Peyer's patch (tissue), 4 donors: ENCODE results near the gene C2orf68. TPM values are rescaled to one million over a fixed set of nuclear protein-coding genes. Genes with fewer than 3 reads are reported as not detected.

Experiments used
- DNase-seq, 3 donors: peaks; one replicate each; pipeline ENCODE4 v3.0.0-alpha.2; 2017 to 2019
- H3K27ac ChIP-seq, 4 donors: fragments of 200-600 bp; sonication (generic); one replicate each; pipeline ENCODE4 v1.5.1; 2016 to 2019
- H3K27me3 ChIP-seq, 2 donors: fragments of 200-600 bp; sonication (generic); one replicate each; pipeline ENCODE4 v1.5.1; 2019
- H3K36me3 ChIP-seq, 3 donors: fragments of 200-600 bp; sonication (generic); one replicate each; pipeline ENCODE4 v1.5.1; 2016 to 2019
- H3K4me1 ChIP-seq, 4 donors: fragments of 200-600 bp; sonication (generic); one replicate each; pipeline ENCODE4 v1.5.1; 2016 to 2019
- H3K4me3 ChIP-seq, 4 donors: fragments of 200-600 bp; sonication (generic); 1 replicate in 3 of 4; 2 replicates in 1 of 4; pipeline ENCODE4 v1.5.1; 2016 to 2019; ENCODE audit warnings: mild to moderate bottlenecking in 1 of 4
- H3K9me3 ChIP-seq, 4 donors: fragments of 200-600 bp; sonication (generic); one replicate each; pipeline ENCODE4 v1.5.1; 2016 to 2019; ENCODE audit warnings: mild to moderate bottlenecking in 1 of 4
- POLR2A ChIP-seq, 2 donors: fragments of 450-650 bp; IDR thresholded peaks; one replicate each; pipeline ENCODE4 v1.5.1; 2017; ENCODE audit warnings: antibody characterized with exemption in 2 of 2, mild to moderate bottlenecking in 2 of 2, moderate library complexity in 2 of 2
- total RNA-seq, 4 donors: library from RNA; depleted of rRNA; stranded (reverse); fragments of >200 nt; gene quantifications; one replicate each; pipeline ENCODE4 v1.1.0, GENCODE V29; 2016
- TF ChIP-seq, protein P1 (sequence below), 6 experiments: fragments of 450-650 bp in 4 of 6; fragments of 200-600 bp in 2 of 6; sonication (generic) in 1 of 6; IDR thresholded peaks; one replicate each; pipeline ENCODE4 v1.5.1; 2017 to 2019; ENCODE audit warnings: antibody characterized with exemption in 6 of 6, mild to moderate bottlenecking in 3 of 6, moderate library complexity in 1 of 6

The C2orf68 gene
- total RNA-seq, 4 donors from 2014 or later, result 20.5 to 34.0 (median 25.9) TPM

DNA sequence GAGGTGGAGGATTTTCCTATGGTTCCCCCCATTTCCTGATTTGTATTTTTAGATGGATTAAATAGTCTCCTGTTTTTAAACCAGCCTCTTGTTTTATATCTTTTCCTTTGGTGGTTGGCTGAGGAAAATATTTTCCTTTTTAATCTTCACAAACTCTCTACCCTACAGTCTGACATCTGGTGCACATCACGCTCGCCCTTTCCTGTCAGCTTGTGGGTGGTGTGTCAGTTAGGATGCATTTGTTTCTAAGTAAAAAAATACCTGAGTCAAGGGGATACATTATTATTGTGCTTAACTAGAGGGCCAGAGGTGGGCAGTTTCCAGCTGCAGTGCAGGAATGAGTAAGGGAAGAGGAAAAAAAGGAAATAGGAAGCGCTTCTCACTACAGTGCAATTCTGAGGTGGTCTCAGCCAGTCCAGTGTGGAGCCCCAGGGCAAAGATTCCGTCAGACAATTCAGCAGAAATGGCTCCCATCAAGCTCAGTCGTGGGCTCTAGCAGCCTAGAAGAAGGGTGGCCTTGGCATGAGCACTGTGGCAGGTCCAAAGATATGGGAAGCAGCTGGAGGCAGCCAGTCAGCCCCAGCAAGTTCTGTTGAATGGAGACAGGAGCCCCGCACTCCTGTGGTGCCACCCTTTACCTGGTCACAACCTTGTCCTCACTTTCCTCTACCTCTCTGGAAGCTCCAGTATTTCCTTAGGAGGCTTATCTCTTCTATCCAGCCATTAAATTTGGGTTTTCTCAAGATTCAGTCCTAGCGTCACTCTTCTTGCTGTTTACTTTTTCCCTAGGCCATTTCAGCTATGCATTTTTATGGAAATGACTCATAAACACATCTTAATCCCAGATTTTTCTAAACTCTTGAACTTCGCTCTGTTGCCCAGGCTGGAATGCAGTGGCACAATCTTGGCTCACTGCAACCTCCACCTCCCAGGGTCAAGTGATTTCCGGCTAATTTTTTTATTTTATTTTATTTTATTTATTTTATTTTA is 37.6 kb upstream of the C2orf68 start:
- no peaks in the 10 kb centered on the region for H3K4me1 ChIP-seq
- H3K36me3 ChIP-seq, result peaks cover 0 to 93% (median 3%) of the 10 kb centered on the region in 3 donors
- H3K27ac ChIP-seq, result no peak overlapping the region
- no peak for TF ChIP-seq POLR2A (IDR thresholded peaks at IDR 0.05)
- TF ChIP-seq, protein P1, sequence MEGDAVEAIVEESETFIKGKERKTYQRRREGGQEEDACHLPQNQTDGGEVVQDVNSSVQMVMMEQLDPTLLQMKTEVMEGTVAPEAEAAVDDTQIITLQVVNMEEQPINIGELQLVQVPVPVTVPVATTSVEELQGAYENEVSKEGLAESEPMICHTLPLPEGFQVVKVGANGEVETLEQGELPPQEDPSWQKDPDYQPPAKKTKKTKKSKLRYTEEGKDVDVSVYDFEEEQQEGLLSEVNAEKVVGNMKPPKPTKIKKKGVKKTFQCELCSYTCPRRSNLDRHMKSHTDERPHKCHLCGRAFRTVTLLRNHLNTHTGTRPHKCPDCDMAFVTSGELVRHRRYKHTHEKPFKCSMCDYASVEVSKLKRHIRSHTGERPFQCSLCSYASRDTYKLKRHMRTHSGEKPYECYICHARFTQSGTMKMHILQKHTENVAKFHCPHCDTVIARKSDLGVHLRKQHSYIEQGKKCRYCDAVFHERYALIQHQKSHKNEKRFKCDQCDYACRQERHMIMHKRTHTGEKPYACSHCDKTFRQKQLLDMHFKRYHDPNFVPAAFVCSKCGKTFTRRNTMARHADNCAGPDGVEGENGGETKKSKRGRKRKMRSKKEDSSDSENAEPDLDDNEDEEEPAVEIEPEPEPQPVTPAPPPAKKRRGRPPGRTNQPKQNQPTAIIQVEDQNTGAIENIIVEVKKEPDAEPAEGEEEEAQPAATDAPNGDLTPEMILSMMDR (IDR thresholded peaks at IDR 0.05), result no peak
- DNase-seq, result no peak
- H3K27me3 ChIP-seq, result no peaks in the 10 kb centered on the region
- no peak overlapping the region for H3K4me3 ChIP-seq
- H3K9me3 ChIP-seq, result no peaks in the 10 kb centered on the region

- H3K36me3 ChIP-seq, result peaks cover 0 to 94% (median 3%) of the 10 kb centered on the region in 3 donors
- no peaks in the 10 kb centered on the region for H3K4me1 ChIP-seq
- no peak for DNase-seq
- H3K27me3 ChIP-seq, result no peaks in the 10 kb centered on the region
- H3K4me3 ChIP-seq, result no peak overlapping the region
- H3K27ac ChIP-seq, result peak overlapping the region in 1 of 4 donors; percentile 30
- H3K9me3 ChIP-seq, result no peaks in the 10 kb centered on the region
- no peak for TF ChIP-seq POLR2A (IDR thresholded peaks at IDR 0.05)
- TF ChIP-seq, protein P1 (IDR thresholded peaks at IDR 0.05), result peak in 4 of 6 experiments; percentile 20 to 29 (median 27)
These were observed 36.8 kb upstream of the C2orf68 start for GRCh38 chr2:85648619-85649018.

DNA sequence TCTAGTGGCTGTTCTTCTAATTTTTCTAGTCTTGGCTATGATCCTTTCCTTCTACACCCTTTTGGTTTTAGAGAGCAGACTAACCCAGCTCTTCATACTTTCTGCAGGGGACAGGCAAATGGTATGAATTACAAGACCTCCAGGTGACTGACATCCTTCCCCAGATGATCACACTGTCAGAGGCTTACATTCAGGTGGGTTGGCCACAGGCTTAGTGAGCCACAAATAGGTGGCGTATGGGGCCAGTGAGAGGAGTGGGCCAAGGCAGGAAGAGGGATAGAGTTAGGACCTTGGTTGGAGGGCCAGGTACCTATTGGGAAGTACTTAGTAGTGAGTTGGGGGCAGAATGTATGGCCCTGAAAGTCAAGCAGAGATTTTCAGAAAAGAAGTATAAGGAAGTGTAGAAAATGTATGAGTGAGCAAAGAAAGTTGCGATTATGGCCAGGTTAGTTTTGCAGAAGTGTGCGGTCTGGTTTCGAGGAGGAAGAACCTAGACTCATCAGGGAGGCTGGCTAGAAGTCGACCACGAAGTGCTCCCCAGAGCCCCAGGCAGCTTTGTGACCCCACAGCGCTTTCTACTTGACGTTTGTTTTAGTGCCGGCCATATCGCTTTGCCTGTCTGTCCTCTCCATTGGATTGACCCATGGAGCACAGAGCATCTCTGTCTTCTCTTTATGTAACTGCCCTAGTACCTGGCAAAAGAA is 36.1 kb upstream of the C2orf68 start:
- peak overlapping the region in 1 of 4 donors; percentile 30 for H3K27ac ChIP-seq

DNA sequence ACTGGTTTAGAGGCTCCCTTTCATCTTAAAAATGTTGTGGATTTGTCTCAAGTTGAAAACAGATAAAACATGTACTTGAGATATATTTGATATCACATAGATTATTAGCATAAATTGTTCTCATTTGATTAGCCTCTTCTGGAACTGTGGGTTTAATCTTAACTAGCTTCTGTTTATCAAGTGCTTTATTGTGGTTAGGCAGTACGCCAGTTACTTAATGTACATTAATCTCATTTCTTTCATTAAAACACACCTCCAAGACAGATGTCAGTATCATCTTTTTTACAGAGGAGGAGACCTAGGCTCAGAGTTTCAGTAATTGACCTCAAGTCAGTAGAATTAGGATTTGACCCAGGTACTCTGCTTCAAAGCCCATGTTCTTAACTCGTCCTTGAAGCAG is 34.3 kb upstream of the C2orf68 start:
- no peak for TF ChIP-seq POLR2A (IDR thresholded peaks at IDR 0.05)
- TF ChIP-seq, protein P1 (IDR thresholded peaks at IDR 0.05), result no peak
- Histone ChIP-seq H3K9me3 (no peaks in the 10 kb centered on the region), H3K4me1 (no peaks in the 10 kb centered on the region), H3K27me3 (no peaks in the 10 kb centered on the region), H3K36me3 (peaks cover 0 to 100% (median 0%) of the 10 kb centered on the region in 3 donors), H3K4me3 (no peak overlapping the region), H3K27ac (no peak overlapping the region)
- no peak for DNase-seq

More for the DNA sequence above, 36.1 kb upstream of the C2orf68 start:
- H3K9me3 ChIP-seq, result no peaks in the 10 kb centered on the region
- H3K4me3 ChIP-seq, result no peak overlapping the region
- peaks cover 0 to 94% (median 3%) of the 10 kb centered on the region in 3 donors for H3K36me3 ChIP-seq
- TF ChIP-seq, protein P1 (IDR thresholded peaks at IDR 0.05), result no peak
- TF ChIP-seq POLR2A (IDR thresholded peaks at IDR 0.05), result no peak
- no peaks in the 10 kb centered on the region for H3K27me3 ChIP-seq
- H3K4me1 ChIP-seq, result no peaks in the 10 kb centered on the region
- peak in 2 of 3 donors; percentile 31 to 53 for DNase-seq

GRCh38 chr2:85644909-85645308 is 33.0 kb upstream of the C2orf68 start:
- peaks cover 0 to 100% (median 0%) of the 10 kb centered on the region in 3 donors for H3K36me3 ChIP-seq
- no peaks in the 10 kb centered on the region for H3K9me3 ChIP-seq
- no peaks in the 10 kb centered on the region for H3K4me1 ChIP-seq
- DNase-seq, result no peak
- TF ChIP-seq, protein P1 (IDR thresholded peaks at IDR 0.05), result no peak
- no peak for TF ChIP-seq POLR2A (IDR thresholded peaks at IDR 0.05)
- H3K4me3 ChIP-seq, result no peak overlapping the region
- H3K27ac ChIP-seq, result no peak overlapping the region
- no peaks in the 10 kb centered on the region for H3K27me3 ChIP-seq
